ENCODE measurements around the gene CLDN9. TPM values are rescaled to one million over a fixed set of nuclear protein-coding genes. Genes with fewer than 3 reads are reported as not detected.
A peak's percentile ranks its signal among the peaks of the same experiment; 100 is the strongest.

The CLDN9 gene
- total RNA-seq, 1 experiment from 2014 or later: not detected

DNA sequence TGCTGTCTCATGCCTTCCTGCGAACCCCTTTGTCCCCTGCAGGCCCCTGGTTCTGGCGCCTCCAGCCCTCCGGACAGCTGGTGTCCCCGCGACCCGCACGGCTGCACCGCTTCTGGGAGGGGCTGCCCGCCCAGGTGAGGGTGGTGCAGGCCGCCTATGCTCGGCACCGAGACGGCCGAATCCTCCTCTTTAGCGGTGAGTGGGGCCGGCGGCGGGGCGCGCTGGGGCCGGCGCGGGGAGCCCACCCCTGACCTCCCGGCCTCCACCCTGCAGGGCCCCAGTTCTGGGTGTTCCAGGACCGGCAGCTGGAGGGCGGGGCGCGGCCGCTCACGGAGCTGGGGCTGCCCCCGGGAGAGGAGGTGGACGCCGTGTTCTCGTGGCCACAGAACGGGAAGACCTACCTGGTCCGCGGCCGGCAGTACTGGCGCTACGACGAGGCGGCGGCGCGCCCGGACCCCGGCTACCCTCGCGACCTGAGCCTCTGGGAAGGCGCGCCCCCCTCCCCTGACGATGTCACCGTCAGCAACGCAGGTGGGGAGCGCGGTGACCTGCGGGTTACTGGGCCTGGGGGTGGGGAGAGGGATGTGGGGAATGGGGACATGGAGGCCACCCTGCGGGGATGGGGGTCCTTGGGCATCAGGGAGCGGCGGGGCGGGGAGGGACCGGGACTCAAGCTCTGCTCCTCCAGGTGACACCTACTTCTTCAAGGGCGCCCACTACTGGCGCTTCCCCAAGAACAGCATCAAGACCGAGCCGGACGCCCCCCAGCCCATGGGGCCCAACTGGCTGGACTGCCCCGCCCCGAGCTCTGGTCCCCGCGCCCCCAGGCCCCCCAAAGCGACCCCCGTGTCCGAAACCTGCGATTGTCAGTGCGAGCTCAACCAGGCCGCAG lies 45.7 kb downstream of the CLDN9 start:
- H3K36me3 ChIP-seq (ENCODE audit: insufficient read depth, low read length, poor library complexity, severe bottlenecking): no peaks in the 10 kb centered on the region
- intact Hi-C loops (cut with micrococcal nuclease; ENCODE audit: unreplicated experiment): loop anchor here (10.0 kb wide), 1 partner anchor 96 kb away; no protein-coding TSS in a partner anchor
- peaks cover 5% of the 10 kb centered on the region for H3K4me1 ChIP-seq (ENCODE audit: insufficient read depth, low read length, poor library complexity, severe bottlenecking)
- peak overlapping the region; percentile 88 for H3K27ac ChIP-seq (ENCODE audit: low read depth, low read length, poor library complexity, severe bottlenecking)
- no TSS peak for BruUV-seq (replicated peaks)
- H3K4me3 ChIP-seq (ENCODE audit: low read depth, low read length, poor library complexity, severe bottlenecking): peak overlapping the region; percentile 93
- no peaks in the 10 kb centered on the region for H3K9me3 ChIP-seq (ENCODE audit: low read depth, low read length, poor library complexity, severe bottlenecking)
- peak; percentile 37 for DNase-seq (ENCODE audit: low spot score)
- H3K27me3 ChIP-seq (replicated peaks; ENCODE audit: insufficient read depth, low read depth, low read length, poor library complexity): no peaks in the 10 kb centered on the region
- ChIA-PET POLR2A (ENCODE audit: low non-redundant PET) (no interaction called here), CTCF (interaction anchor here (0.6 to 1.0 kb wide), 6 partner anchors 11 to 93 kb away, joined by 3 to 12 read pairs (median 6); partner anchors contain the start of genes HCFC1R1 and THOC6)
- TF ChIP-seq, protein P1, sequence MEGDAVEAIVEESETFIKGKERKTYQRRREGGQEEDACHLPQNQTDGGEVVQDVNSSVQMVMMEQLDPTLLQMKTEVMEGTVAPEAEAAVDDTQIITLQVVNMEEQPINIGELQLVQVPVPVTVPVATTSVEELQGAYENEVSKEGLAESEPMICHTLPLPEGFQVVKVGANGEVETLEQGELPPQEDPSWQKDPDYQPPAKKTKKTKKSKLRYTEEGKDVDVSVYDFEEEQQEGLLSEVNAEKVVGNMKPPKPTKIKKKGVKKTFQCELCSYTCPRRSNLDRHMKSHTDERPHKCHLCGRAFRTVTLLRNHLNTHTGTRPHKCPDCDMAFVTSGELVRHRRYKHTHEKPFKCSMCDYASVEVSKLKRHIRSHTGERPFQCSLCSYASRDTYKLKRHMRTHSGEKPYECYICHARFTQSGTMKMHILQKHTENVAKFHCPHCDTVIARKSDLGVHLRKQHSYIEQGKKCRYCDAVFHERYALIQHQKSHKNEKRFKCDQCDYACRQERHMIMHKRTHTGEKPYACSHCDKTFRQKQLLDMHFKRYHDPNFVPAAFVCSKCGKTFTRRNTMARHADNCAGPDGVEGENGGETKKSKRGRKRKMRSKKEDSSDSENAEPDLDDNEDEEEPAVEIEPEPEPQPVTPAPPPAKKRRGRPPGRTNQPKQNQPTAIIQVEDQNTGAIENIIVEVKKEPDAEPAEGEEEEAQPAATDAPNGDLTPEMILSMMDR (conservative IDR thresholded peaks at IDR 0.05; ENCODE audit: low read depth, low read length): no peak
- TF ChIP-seq EZH2 (IDR thresholded peaks at IDR 0.05; ENCODE audit: borderline replicate concordance, low read depth, low read length, poor library complexity, severe bottlenecking): no peak

DNA sequence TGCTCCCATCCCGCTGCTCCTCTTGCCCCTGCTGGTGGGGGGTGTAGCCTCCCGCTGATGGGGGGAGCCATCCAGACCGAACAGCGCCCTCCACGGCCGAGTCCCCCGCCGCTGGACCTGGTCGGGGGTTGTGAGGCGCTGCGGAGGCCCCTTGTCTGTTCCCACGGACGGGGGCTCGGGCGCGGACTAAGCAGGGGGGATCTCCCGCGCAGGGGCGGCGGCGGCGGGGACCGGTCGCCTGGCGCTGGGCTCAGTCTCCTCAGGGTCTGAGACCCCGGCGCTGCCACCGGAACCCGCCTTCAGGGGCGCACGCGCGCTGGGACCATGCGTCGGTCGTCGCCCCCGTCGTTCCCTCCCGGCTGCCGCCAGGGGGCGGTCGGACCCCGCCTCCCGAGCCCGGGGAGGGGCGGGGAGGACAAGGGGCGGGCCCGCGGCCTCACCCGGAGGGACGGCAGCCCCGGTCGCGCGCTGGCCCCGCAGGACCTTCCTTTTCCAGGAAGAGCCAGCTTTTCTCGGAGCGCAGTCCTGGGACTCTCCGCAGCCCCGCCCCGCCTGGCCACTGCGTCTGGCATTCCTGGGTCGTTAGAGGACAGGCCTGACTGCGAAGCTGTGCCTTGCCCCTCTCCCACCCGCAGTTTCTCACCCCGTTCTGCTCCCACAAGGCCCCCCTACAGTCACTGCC lies 46.5 kb downstream of the CLDN9 start:
- no TSS peak for BruUV-seq (replicated peaks)
- POLR2A ChIA-PET (ENCODE audit: low non-redundant PET): no interaction called here
- peak; percentile 87 for DNase-seq (ENCODE audit: low spot score)
- TF ChIP-seq EZH2 (IDR thresholded peaks at IDR 0.05; ENCODE audit: borderline replicate concordance, low read depth, low read length, poor library complexity, severe bottlenecking): no peak
- TF ChIP-seq, protein P1 (conservative IDR thresholded peaks at IDR 0.05; ENCODE audit: low read depth, low read length): peak; percentile 69
- Histone ChIP-seq H3K4me3 (ENCODE audit: low read depth, low read length, poor library complexity, severe bottlenecking) (peak overlapping the region; percentile 93), H3K4me1 (ENCODE audit: insufficient read depth, low read length, poor library complexity, severe bottlenecking) (peaks cover 5% of the 10 kb centered on the region), H3K27ac (ENCODE audit: low read depth, low read length, poor library complexity, severe bottlenecking) (peak overlapping the region; percentile 88), H3K9me3 (ENCODE audit: low read depth, low read length, poor library complexity, severe bottlenecking) (no peaks in the 10 kb centered on the region), H3K27me3 (replicated peaks; ENCODE audit: insufficient read depth, low read depth, low read length, poor library complexity) (no peaks in the 10 kb centered on the region), H3K36me3 (ENCODE audit: insufficient read depth, low read length, poor library complexity, severe bottlenecking) (no peaks in the 10 kb centered on the region)
- CTCF ChIA-PET: interaction anchor here (0.6 to 1.0 kb wide), 5 partner anchors 27 to 70 kb away, joined by 3 to 10 read pairs (median 5); partner anchors contain the start of genes HCFC1R1 and THOC6
- intact Hi-C loops (cut with micrococcal nuclease; ENCODE audit: unreplicated experiment): loop anchor here (10.0 kb wide), 1 partner anchor 96 kb away; no protein-coding TSS in a partner anchor

DNA sequence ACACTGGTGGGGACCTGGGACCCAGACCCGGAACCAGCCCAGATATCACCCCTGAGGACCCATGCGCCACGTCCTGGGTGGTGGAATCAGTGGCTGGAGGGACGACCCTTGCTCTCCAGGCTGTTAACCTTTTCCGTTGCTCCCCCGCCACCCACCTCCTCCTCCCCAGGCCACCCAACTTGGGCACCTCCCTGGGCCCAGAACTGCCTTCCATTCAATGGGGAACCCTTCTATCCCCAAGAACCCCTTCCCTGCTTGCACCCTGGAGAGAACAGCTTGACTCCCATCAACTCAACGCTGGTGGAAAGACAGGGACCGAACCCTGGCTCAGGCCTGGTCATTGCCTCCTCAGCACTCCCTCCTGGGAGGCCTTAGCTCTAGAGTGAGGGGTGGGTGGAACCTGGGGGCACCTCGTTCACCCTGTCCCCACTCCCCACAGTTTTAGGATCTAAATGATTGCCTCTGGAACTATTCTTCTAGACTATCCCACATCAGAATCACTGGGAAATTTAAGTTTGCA lies 47.1 kb downstream of the CLDN9 start:
- Histone ChIP-seq H3K36me3 (ENCODE audit: insufficient read depth, low read length, poor library complexity, severe bottlenecking) (no peaks in the 10 kb centered on the region), H3K27me3 (replicated peaks; ENCODE audit: insufficient read depth, low read depth, low read length, poor library complexity) (no peaks in the 10 kb centered on the region), H3K9me3 (ENCODE audit: low read depth, low read length, poor library complexity, severe bottlenecking) (no peaks in the 10 kb centered on the region), H3K4me3 (ENCODE audit: low read depth, low read length, poor library complexity, severe bottlenecking) (peak overlapping the region; percentile 93), H3K27ac (ENCODE audit: low read depth, low read length, poor library complexity, severe bottlenecking) (peak overlapping the region; percentile 88), H3K4me1 (ENCODE audit: insufficient read depth, low read length, poor library complexity, severe bottlenecking) (peaks cover 5% of the 10 kb centered on the region)
- TF ChIP-seq, protein P1 (conservative IDR thresholded peaks at IDR 0.05; ENCODE audit: low read depth, low read length): no peak
- TF ChIP-seq EZH2 (IDR thresholded peaks at IDR 0.05; ENCODE audit: borderline replicate concordance, low read depth, low read length, poor library complexity, severe bottlenecking): no peak
- ChIA-PET POLR2A (ENCODE audit: low non-redundant PET) (no interaction called here), CTCF (interaction anchor here (1.0 kb wide), 1 partner anchor 33 kb away, joined by 3 read pairs; no protein-coding TSS in a partner anchor)
- BruUV-seq (replicated peaks): no TSS peak
- intact Hi-C loops (cut with micrococcal nuclease; ENCODE audit: unreplicated experiment): loop anchor here (5.0 to 10.0 kb wide), 2 partner anchors 68 to 95 kb away; no protein-coding TSS in a partner anchor
- DNase-seq (ENCODE audit: low spot score): no peak

Data from A673 (cell line).